HCT116 (cell line): ENCODE results near the gene ZMYM2. TPM values are rescaled to one million over a fixed set of nuclear protein-coding genes. Genes with fewer than 3 reads are reported as not detected.

Experiments
- ATAC-seq: fragments of 200-7000 bp; cut with Tn5 transposase; 2 replicates; pipeline ENCODE4 v1.9.1; 2020; ENCODE audit warnings: mild to moderate bottlenecking, moderate library complexity
- BruUV-seq: library from RNA; stranded (reverse); fragments of 400-500 nt; replicated peaks from 2 replicates; lab custom pipeline; 2021; lab: Mats Ljungman, UMichigan
- CTCF ChIA-PET: fragments of 300-600 bp; sonication (Branson Sonifier 250); formaldehyde crosslinking; loops from one replicate; lab custom pipeline; 2021; ENCODE audit warnings: antibody characterized with exemption; lab: Charles Lee
- POLR2A ChIA-PET: fragments of 300-600, 350-600 bp; sonication (Branson Sonifier 250); formaldehyde crosslinking; loops from one replicate; lab custom pipeline; 2021; ENCODE audit warnings: antibody characterized with exemption; lab: Charles Lee
- RAD21 ChIA-PET, 2 experiments: fragments of 300-600 bp; sonication (Branson Sonifier 250); formaldehyde crosslinking; loops; one replicate each; lab custom pipeline; 2023; ENCODE audit warnings: low total read pairs in 2 of 2; ENCODE audit not compliant: uncharacterized antibody in 2 of 2, unreplicated experiment in 2 of 2, low non-redundant PET in 1 of 2; lab: Charles Lee
- DNase-seq: peaks from one replicate; pipeline ENCODE4 v3.0.0-alpha.2; 2010; ENCODE audit warnings: low read depth, low spot score
- H2AFZ ChIP-seq: fragments of 200-600 bp; shearing (Covaris generic), sonication (generic); 2 replicates; pipeline ENCODE4 v1.6.1; 2017; ENCODE audit warnings: low read depth, mixed run types, mixed read lengths, antibody characterized with exemption, low read length; ENCODE audit not compliant: poor library complexity, severe bottlenecking
- H3K27ac ChIP-seq: 2 replicates; pipeline ENCODE4 v1.5.1; 2012; ENCODE audit warnings: low read depth, low read length
- H3K27me3 ChIP-seq: fragments of 200-600 bp; sonication (generic); 2 replicates; pipeline ENCODE4 v1.6.1; 2016; ENCODE audit warnings: mixed run types, low read length, mixed read lengths; ENCODE audit not compliant: insufficient read depth
- H3K36me3 ChIP-seq, 2 experiments: fragments of 200-500 bp in 1 of 2; fragments of 200-600 bp in 1 of 2; sonication (Bioruptor generic) in 1 of 2; sonication (generic) in 1 of 2; 2 replicates each; pipeline versions ENCODE4 v1.5.1 to v1.6.1; 2014 to 2016; ENCODE audit warnings: low read length in 2 of 2, inconsistent platforms in 1 of 2, mixed read lengths in 1 of 2, mixed run types in 1 of 2; ENCODE audit not compliant: insufficient read depth in 2 of 2, control insufficient read depth in 1 of 2
- H3K4me1 ChIP-seq, 2 experiments: fragments of 200-600 bp in 1 of 2; sonication (generic) in 1 of 2; 2 replicates each; pipeline versions ENCODE4 v1.5.1 to v1.6.1; 2012 to 2017; ENCODE audit warnings: low read length in 2 of 2, inconsistent platforms in 1 of 2, mild to moderate bottlenecking in 1 of 2, mixed read lengths in 1 of 2, mixed run types in 1 of 2, moderate library complexity in 1 of 2; ENCODE audit not compliant: insufficient read depth in 2 of 2, control insufficient read depth in 1 of 2
- H3K4me2 ChIP-seq: fragments of 200-600 bp; sonication (generic); 2 replicates; pipeline ENCODE4 v1.6.1; 2017; ENCODE audit warnings: mixed run types, low read length, mixed read lengths
- H3K4me3 ChIP-seq, 2 experiments: fragments of 200-600 bp in 1 of 2; sonication (generic) in 1 of 2; replicated peaks in 1 of 2; 2 replicates each; pipeline ENCODE4 v1.5.1; 2011 to 2016; ENCODE audit warnings: low read length in 2 of 2, control low read depth in 1 of 2, low read depth in 1 of 2, mild to moderate bottlenecking in 1 of 2, mixed read lengths in 1 of 2, mixed run types in 1 of 2
- H3K79me2 ChIP-seq: fragments of 200-600 bp; sonication (generic); 2 replicates; pipeline ENCODE4 v1.6.1; 2017; ENCODE audit warnings: mild to moderate bottlenecking, mixed run types, low read length, moderate library complexity, mixed read lengths; ENCODE audit not compliant: insufficient read depth
- H3K9ac ChIP-seq: fragments of 200-600 bp; sonication (generic); 2 replicates; pipeline ENCODE4 v1.6.1; 2016; ENCODE audit warnings: low read length, mixed read lengths
- H3K9me2 ChIP-seq: fragments of 200-600 bp; sonication (generic), shearing (Covaris generic); 2 replicates; pipeline ENCODE4 v1.6.1; 2017; ENCODE audit warnings: mixed run types, mild to moderate bottlenecking, moderate library complexity; ENCODE audit not compliant: insufficient read depth
- H3K9me3 ChIP-seq, 2 experiments: fragments of 200-500 bp in 1 of 2; fragments of 200-600 bp in 1 of 2; sonication (Bioruptor generic) in 1 of 2; sonication (generic) in 1 of 2; 2 replicates each; pipeline ENCODE4 v1.6.1; 2014 to 2017; ENCODE audit warnings: low read length in 2 of 2, mixed read lengths in 2 of 2, inconsistent platforms in 1 of 2, low read depth in 1 of 2, mild to moderate bottlenecking in 1 of 2, mixed run types in 1 of 2, moderate library complexity in 1 of 2; ENCODE audit not compliant: control insufficient read depth in 1 of 2, insufficient read depth in 1 of 2
- H4K20me1 ChIP-seq: fragments of 200-600 bp; sonication (generic), shearing (Covaris generic); 2 replicates; pipeline ENCODE4 v1.6.1; 2017; ENCODE audit warnings: mixed run types, mild to moderate bottlenecking, moderate library complexity; ENCODE audit not compliant: insufficient read depth
- CEBPB ChIP-seq: IDR thresholded peaks from 2 replicates; pipeline ENCODE4 v1.6.1; 2012; ENCODE audit warnings: low read depth
- ELF1 ChIP-seq: IDR thresholded peaks from 2 replicates; pipeline ENCODE4 v1.6.1; 2012; ENCODE audit warnings: low read depth, borderline replicate concordance
- FOSL1 ChIP-seq: IDR thresholded peaks from 2 replicates; pipeline ENCODE4 v1.6.1; 2012; ENCODE audit warnings: low read depth
- POLR2A ChIP-seq: IDR thresholded peaks from 2 replicates; pipeline ENCODE4 v1.7.0; 2011; ENCODE audit warnings: borderline replicate concordance; ENCODE audit not compliant: insufficient read depth, insufficient read length; ENCODE audit errors: extremely low read depth
- POLR2AphosphoS5 ChIP-seq: IDR thresholded peaks from 2 replicates; pipeline ENCODE4 v1.6.1; 2011; ENCODE audit warnings: mild to moderate bottlenecking, low read depth, low read length, moderate library complexity
- SIN3A ChIP-seq: IDR thresholded peaks from 2 replicates; pipeline ENCODE4 v1.6.1; 2012; ENCODE audit warnings: low read depth
- SP1 ChIP-seq: IDR thresholded peaks from 2 replicates; pipeline ENCODE4 v1.6.1; 2012; ENCODE audit warnings: low read depth
- YY1 ChIP-seq: IDR thresholded peaks from 2 replicates; pipeline ENCODE4 v1.6.1; 2011; ENCODE audit warnings: low read length, low read depth, moderate library complexity, mild to moderate bottlenecking; ENCODE audit not compliant: insufficient replicate concordance; ENCODE audit errors: extremely low read depth
- ZFX ChIP-seq: fragments of 450-650 bp; IDR thresholded peaks from 2 replicates; pipeline ENCODE4 v1.6.1; 2017
- intact Hi-C: fragments of 100-400 bp; cut with micrococcal nuclease; formaldehyde crosslinking; loops from 2 replicates; pipeline ENCODE4 v1.10.0; 2022
- total RNA-seq: library from RNA; stranded (reverse); gene quantifications from one replicate; pipeline ENCODE4 v1.2.1, GENCODE V29; 2021; ENCODE audit not compliant: unreplicated experiment
- TF ChIP-seq, protein P1 (sequence below): IDR thresholded peaks from 2 replicates; pipeline ENCODE4 v1.6.1; 2011; ENCODE audit warnings: mild to moderate bottlenecking, low read length, moderate library complexity; ENCODE audit not compliant: insufficient replicate concordance; ENCODE audit errors: extremely low read depth
- TF ChIP-seq, protein P2 (sequence below): IDR thresholded peaks from 2 replicates; pipeline ENCODE4 v1.6.1; 2012; ENCODE audit warnings: low read depth
- TF ChIP-seq, protein P3 (sequence below): IDR thresholded peaks from 2 replicates; pipeline ENCODE4 v1.6.1; 2012
- TF ChIP-seq, protein P4 (sequence below): IDR thresholded peaks from 2 replicates; pipeline ENCODE4 v1.6.1; 2012

Gene ZMYM2
- total RNA-seq, 1 experiment from 2014 or later = 53.0 TPM

DNA sequence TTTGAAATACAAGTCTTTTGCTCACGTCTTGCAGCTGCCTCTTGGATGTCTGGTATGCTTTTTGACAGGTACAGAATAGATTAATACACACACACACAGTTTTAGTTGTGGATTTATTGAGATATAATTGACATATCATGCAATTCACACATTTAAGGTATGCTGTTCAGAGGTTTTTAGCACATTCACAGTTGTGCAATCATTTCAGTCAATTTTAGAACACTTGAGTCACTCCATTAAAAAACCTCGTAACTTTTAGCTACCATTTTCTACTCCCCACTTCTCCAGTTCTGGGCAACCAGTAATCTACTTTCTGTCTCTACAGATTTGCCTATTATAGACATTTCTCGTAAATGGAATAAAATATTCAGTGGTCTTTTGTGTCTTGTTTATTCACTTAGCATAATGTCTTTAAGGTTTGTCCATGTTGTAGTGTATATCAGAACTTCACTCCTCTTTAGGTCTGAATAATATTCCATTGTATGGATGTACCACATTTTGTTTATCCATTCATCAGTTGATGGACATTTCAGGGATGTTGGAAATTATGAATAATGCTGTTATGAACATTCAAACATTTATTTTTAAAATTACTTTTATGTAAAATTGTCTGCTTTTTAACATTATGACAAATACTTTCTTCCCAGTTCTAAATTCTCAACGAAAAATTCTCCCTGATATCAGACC, 2.5 kb upstream of the ZMYM2 start:
- H3K9me2 ChIP-seq = no peaks in the 10 kb centered on the region
- no peak overlapping the region for H3K4me2 ChIP-seq
- H3K36me3 ChIP-seq = peaks cover 4 to 5% of the 10 kb centered on the region in 2 experiments; a peak in 2 of 4 replicates
- H3K79me2 ChIP-seq = peaks cover 17% of the 10 kb centered on the region
- no peaks in the 10 kb centered on the region for H3K9me3 ChIP-seq
- H2AFZ ChIP-seq = no peak overlapping the region
- ChIA-PET RAD21 (no interaction called here), POLR2A (no interaction called here), CTCF (interaction anchor here (0.6 kb wide), 1 partner anchor 154 kb away, joined by 3 read pairs; no protein-coding TSS in a partner anchor)
- TF ChIP-seq, protein P1, sequence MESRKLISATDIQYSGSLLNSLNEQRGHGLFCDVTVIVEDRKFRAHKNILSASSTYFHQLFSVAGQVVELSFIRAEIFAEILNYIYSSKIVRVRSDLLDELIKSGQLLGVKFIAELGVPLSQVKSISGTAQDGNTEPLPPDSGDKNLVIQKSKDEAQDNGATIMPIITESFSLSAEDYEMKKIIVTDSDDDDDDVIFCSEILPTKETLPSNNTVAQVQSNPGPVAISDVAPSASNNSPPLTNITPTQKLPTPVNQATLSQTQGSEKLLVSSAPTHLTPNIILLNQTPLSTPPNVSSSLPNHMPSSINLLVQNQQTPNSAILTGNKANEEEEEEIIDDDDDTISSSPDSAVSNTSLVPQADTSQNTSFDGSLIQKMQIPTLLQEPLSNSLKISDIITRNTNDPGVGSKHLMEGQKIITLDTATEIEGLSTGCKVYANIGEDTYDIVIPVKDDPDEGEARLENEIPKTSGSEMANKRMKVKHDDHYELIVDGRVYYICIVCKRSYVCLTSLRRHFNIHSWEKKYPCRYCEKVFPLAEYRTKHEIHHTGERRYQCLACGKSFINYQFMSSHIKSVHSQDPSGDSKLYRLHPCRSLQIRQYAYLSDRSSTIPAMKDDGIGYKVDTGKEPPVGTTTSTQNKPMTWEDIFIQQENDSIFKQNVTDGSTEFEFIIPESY = no peak
- TF ChIP-seq ZFX (no peak), POLR2A (no peak), CEBPB (no peak), POLR2AphosphoS5 (no peak), SIN3A (no peak), YY1 (no peak), FOSL1 (no peak), ELF1 (no peak), SP1 (no peak)
- TF ChIP-seq, protein P2, sequence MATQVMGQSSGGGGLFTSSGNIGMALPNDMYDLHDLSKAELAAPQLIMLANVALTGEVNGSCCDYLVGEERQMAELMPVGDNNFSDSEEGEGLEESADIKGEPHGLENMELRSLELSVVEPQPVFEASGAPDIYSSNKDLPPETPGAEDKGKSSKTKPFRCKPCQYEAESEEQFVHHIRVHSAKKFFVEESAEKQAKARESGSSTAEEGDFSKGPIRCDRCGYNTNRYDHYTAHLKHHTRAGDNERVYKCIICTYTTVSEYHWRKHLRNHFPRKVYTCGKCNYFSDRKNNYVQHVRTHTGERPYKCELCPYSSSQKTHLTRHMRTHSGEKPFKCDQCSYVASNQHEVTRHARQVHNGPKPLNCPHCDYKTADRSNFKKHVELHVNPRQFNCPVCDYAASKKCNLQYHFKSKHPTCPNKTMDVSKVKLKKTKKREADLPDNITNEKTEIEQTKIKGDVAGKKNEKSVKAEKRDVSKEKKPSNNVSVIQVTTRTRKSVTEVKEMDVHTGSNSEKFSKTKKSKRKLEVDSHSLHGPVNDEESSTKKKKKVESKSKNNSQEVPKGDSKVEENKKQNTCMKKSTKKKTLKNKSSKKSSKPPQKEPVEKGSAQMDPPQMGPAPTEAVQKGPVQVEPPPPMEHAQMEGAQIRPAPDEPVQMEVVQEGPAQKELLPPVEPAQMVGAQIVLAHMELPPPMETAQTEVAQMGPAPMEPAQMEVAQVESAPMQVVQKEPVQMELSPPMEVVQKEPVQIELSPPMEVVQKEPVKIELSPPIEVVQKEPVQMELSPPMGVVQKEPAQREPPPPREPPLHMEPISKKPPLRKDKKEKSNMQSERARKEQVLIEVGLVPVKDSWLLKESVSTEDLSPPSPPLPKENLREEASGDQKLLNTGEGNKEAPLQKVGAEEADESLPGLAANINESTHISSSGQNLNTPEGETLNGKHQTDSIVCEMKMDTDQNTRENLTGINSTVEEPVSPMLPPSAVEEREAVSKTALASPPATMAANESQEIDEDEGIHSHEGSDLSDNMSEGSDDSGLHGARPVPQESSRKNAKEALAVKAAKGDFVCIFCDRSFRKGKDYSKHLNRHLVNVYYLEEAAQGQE = no peak
- TF ChIP-seq, protein P3, sequence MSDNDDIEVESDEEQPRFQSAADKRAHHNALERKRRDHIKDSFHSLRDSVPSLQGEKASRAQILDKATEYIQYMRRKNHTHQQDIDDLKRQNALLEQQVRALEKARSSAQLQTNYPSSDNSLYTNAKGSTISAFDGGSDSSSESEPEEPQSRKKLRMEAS = no peak
- TF ChIP-seq, protein P4, sequence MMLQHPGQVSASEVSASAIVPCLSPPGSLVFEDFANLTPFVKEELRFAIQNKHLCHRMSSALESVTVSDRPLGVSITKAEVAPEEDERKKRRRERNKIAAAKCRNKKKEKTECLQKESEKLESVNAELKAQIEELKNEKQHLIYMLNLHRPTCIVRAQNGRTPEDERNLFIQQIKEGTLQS = no peak
- ATAC-seq = no peak
- intact Hi-C loops = no loop called here
- no peaks in the 10 kb centered on the region for H3K27me3 ChIP-seq
- H3K4me1 ChIP-seq = peaks cover 10 to 16% of the 10 kb centered on the region in 2 experiments
- no TSS peak for BruUV-seq
- no peak overlapping the region for H3K27ac ChIP-seq
- peaks cover 5% of the 10 kb centered on the region; the same call in 1 of the 2 replicates for H4K20me1 ChIP-seq
- no peak for DNase-seq
- H3K9ac ChIP-seq = no peak overlapping the region
- H3K4me3 ChIP-seq = no peak overlapping the region
